ENCODE results near the gene OGFOD1.

OGFOD1 gene

DNA sequence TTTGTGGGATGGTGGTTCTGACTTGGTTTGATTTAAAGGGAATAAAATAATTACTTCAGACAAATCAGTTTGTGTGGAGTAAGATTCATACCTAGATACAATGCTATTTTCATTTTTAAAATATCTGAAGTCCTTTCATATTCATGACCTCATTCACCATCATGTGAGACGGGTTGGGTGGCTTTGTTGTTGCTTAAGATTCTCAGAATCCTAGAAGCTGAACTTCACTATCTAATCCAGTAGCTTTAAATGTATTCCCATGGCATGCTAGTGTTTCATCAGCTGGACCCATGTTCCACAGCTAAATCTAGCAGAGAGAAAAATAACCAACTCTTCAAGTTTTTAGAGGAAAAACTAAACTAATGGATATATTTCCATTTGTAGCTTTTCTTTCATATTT, 23.3 kb upstream of the OGFOD1 start:
- no peak for DNase-seq

DNA sequence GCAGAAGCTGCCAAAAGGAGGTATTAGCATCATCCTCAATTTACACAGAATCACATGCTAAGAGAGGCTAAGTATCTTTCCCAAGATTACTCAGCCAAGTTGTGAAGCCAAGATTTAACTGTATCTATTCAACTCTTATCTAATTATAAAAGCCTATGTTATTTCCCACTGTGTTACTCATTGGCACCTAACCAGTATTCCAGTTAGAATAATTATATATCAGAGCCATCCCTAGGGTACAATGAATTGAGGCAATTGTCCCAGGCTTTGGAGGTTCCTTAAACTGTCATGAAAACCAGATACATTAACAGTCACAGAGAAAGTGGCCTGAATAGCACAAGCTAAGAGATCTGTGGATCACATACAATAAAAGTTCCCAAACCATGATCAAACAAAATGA, 15.1 kb upstream of the OGFOD1 start:
- no peak for DNase-seq

DNA sequence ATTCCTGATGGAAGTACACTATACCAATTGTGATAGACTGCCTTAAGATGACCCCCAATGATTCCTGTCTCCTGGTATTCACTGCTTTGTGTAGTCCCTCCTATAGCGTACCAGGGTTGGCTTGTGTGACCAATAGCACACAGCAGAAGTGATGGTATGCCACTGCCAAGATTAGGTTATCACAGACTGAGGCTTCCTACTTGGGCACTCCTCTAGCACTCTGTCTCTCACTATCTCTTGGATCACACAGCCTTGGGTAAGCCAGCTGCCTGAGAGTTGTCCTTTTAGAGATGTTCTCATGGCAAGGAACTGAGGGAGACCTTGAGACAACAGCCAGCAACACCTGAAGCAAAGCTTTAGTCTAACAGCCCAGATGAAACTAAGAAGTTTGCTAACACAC, 13.3 kb upstream of the OGFOD1 start:
- no peak for DNase-seq

- DNase-seq: no peak
Measured at GRCh38 chr16:56447286-56447685, 4.1 kb upstream of the OGFOD1 start.

GRCh38 chr16:56448005-56448404, 3.3 kb upstream of the OGFOD1 start:
- no peak for DNase-seq

- DNase-seq: no peak
Measured at GRCh38 chr16:56450275-56450985, 924 bp upstream of the OGFOD1 start.

- no peak for DNase-seq
Measured at GRCh38 chr16:56451753-56452689, 667 bp downstream of the OGFOD1 start.

DNA sequence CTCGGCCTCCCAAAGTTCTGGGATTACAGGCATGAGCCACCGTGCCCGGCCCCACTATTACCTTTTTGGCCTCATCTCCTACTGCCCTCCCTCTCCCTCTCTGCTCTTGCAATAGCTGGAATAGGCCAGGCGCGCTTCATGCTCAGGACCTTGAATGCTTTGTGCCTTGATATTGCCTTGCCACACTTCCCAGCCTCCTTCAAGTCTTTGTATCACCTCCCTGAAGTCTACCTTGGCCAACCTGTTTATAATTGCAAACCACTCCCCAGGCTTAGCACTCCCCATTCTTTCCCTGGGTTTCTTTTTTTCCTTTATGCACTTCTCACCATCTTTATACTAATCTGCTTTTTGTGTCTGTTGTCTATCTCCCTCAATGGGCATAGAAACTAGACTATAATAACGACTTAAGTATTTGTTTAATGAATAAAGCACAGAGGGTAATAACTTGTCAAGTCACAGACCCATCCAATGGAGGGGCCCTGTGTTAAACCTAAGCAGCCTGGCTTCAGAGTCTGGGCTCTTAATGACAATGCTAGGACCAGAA, 6.6 kb downstream of the OGFOD1 start:
- no peak for DNase-seq

GRCh38 chr16:56460101-56460500, 8.7 kb downstream of the OGFOD1 start:
- DNase-seq: no peak

DNA sequence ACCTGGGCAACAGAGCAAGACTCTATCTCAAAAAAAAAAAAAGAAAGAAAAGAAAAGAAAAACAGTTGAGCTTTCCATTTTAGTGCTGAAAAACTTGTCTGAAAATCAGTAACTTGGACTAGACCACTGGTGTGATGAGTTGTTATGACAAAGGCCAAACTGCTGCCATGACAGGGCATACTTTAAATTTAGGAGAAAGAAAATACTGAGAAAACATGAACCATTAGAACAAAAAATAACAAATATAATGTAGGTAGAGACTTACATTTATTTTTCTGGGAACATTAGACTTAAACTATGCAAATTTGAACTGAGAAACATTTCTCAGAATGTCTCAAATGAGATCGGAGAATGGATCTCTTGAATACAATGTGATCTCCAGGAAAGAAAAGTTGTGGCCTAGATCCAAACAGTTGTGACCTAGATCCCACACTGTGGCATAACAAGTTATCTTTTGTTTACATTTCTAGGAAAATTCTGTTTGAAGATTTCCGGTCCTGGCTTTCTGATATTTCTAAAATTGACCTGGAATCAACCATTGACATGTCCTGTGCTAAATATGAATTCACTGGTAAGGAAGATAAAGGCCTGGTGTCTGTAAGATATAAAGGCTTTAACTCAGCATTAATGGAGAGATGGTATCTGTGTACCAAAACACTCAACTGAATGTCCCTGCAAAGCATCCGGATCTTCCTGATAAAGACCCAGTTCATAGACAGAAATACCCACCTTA, 10.9 kb downstream of the OGFOD1 start:
- DNase-seq: no peak

DNA sequence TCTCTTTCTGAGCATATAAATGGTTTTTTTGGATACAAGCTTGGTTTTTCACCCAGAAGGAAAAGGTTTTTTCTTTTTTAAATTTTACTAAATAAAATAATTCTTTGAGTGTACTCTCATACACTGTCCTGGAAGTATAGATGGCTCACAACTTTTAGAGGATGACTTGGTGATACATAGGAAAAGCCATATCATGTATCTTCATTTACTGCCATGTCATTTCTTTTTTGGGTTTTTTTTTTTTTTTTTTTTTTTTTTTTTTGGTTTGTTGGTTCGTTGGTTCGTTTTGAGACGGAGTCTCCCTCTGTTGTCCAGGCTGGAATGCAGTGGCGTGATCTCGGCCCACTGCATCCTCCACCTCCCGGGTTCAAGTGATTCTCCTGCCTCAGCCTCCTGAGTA, 11.8 kb downstream of the OGFOD1 start:
- DNase-seq: no peak

GRCh38 chr16:56466344-56466743, 15.0 kb downstream of the OGFOD1 start:
- no peak for DNase-seq

GRCh38 chr16:56468800-56469199, 17.4 kb downstream of the OGFOD1 start:
- DNase-seq: no peak

DNA sequence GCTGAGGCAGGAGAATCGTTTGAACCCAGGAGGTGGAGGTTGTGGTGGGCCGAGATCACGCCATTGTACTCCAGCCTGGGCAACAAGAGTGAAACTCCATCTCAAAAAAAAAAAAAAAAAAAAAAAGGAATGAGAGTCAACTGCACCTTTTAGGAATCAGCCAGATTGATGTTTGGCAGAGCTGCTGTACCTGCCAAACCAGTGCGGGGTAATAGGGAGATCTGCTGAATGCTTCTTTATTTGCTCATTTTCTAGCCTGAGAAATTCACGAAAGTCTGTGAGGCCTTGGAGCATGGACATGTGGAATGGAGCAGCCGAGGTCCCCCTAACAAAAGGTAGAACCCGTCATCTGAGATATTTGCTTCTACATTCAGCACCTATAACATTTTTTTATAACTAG, 18.4 kb downstream of the OGFOD1 start:
- no peak for DNase-seq

DNA sequence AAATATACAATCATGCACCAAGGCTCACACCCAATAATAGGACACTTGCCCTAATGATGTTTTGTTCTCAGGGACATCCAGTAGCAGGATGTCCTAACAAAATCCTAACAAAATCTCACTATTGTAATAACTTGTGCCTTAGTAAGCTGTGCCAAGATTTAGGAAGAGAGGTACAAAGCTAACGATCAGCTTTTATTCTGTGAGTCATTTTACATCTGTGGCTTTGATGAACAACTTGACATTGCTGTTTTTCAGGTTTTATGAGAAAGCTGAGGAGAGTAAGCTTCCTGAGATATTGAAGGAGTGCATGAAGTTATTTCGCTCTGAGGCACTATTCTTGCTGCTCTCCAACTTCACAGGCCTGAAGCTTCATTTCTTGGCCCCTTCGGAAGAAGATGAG, 18.9 kb downstream of the OGFOD1 start:
- DNase-seq: no peak

DNA sequence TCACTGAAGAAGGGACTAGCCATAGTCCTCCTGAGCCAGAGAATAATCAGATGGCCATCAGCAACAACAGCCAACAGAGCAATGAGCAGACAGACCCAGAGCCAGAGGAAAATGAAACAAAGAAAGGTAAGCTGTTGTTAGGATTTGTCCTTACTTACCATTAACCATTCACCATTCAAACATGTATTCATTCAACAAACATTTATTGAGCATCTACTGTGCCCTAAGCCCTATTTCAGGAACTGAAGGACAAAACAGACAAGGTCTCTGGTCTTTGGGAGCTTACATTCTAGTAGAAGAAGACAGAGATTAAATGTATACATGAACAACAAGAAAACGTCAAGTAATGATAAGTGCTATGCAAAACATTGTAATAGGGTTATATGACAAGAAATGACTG, 19.3 kb downstream of the OGFOD1 start:
- DNase-seq: no peak

DNA sequence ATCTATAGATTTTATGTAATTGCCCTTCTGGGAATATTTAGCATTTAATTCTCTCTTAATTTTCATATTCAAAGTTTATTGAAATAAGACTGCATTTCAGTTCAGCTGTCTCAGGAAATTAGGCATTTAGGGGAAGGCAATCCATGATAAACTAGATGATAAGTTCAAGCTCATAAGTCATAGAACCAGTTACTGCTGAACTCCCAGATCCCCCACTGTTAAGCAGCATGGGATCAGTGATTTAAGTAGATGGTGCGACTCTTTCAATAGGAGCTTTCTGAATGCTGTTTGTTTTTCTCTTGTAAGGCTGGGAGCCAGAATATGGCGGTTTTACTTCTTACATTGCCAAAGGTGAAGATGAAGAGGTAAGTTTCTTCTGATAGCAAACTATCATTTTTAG, 23.8 kb downstream of the OGFOD1 start:
- no peak for DNase-seq

- no peak for DNase-seq
Measured at GRCh38 chr16:56477096-56477878, 25.9 kb downstream of the OGFOD1 start.

DNA sequence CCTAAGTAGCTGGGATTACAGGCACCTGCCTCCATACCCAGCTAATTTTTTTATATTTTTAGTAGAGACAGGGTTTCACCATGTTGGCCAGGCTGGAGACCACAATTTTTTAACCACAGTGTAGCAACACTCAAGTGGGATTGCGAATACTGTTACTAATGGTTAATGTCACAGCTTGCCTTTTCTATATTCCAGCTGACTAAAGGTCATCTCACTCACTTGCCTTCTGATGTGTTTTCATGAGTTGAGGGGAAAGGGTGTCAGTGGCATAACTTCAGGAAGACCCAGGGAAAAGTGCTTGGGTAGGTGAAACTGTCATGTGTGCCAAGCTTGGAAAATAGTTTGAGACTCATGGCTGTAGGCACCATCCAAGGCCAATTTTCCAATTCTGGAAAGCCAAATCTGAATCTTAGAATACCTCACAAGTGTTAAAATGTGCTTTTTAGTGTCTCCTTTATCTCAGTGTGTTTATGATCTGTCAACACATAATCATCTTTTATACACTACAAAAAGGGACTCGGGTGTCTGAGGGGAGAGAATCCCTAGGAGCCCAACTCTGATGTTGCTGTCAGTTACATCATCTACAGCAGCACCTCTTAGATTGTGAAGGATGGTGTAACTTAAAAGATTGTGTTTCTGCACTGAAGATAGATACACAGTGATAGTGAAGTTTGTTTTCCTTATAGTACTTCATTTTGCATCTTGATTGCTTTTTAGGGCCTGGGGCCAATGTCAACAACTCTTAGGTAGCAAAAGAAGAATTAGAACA, 27.1 kb downstream of the OGFOD1 start:
- no peak for DNase-seq

- no peak for DNase-seq
Measured at GRCh38 chr16:56479469-56479868, 28.1 kb downstream of the OGFOD1 start.

DNA sequence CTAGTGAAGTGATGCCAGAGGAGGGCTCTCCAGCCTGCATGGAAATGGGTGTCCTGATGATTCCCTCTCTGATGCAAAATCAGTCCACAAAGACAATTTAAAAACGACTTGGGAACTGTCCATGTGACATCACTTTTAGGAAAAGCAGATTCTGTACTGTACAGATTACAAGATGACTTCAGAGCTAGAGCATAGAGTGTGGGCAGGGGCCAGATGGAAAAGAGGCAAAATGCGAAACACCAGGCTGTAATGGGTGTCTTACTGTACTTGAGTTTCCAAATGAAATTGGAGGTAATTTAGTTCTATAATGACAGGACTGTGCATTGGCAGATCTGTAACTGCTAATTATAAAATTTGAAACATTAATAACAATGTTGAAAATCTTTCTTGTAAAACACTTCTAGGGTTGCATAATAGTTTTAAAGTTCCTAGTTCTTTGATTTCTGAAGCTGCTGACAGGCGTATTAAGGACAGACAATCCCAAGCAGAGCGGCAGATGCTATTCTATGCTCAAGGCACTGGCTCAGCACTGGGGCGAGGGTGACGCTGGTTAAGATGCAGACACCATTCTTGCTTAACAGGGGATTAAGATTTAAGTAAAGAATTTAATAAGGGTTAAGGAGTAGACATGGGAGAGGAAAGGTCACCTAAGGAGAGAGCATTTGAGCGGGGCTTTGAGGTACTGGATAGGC, 29.6 kb downstream of the OGFOD1 start:
- no peak for DNase-seq
